IMR-90 (cell line): ENCODE data around the gene CSGALNACT2. TPM values are rescaled to one million over a fixed set of nuclear protein-coding genes. Genes with fewer than 3 reads are reported as not detected.

Experiments used
- ATAC-seq: fragments of 200-7000 bp; cut with Tn5 transposase; 2 replicates; pipeline ENCODE4 v1.9.1; 2020; ENCODE audit warnings: low read depth, mild to moderate bottlenecking, moderate library complexity
- BruUV-seq: library from RNA; stranded (reverse); fragments of 400-500 nt; replicated peaks from 2 replicates; lab custom pipeline; 2021; lab: Mats Ljungman, UMichigan
- CTCF ChIA-PET: fragments of 300-600 bp; formaldehyde crosslinking; extraction: SDS; loops from one replicate; lab custom pipeline; 2021; ENCODE audit warnings: antibody characterized with exemption; lab: Yijun Ruan, JAX
- POLR2A ChIA-PET: fragments of 300-600 bp; sonication (Branson Sonifier 250); formaldehyde crosslinking; loops from one replicate; lab custom pipeline; 2022; ENCODE audit warnings: antibody characterized with exemption; ENCODE audit not compliant: unreplicated experiment; lab: Charles Lee
- DNase-seq: peaks from one replicate; pipeline ENCODE4 v3.0.0; 2013
- H2AFZ ChIP-seq: replicated peaks from 2 replicates; pipeline ENCODE3; 2013; ENCODE audit warnings: low read length, mild to moderate bottlenecking; ENCODE audit not compliant: poor library complexity
- H2AK5ac ChIP-seq: 2 replicates; pipeline ENCODE4 v1.6.1; 2013; ENCODE audit warnings: low read depth, low read length, inconsistent platforms
- H2AK9ac ChIP-seq: replicated peaks from 2 replicates; pipeline ENCODE3; 2013; ENCODE audit warnings: mild to moderate bottlenecking, low read depth, low read length, moderate library complexity; ENCODE audit not compliant: poor library complexity
- H2BK120ac ChIP-seq: 2 replicates; pipeline ENCODE4 v1.6.1; 2013; ENCODE audit warnings: low read depth, low read length, inconsistent platforms
- H2BK15ac ChIP-seq: 3 replicates; pipeline ENCODE4 v1.6.1; 2013; ENCODE audit warnings: low read depth, low read length, inconsistent platforms
- H2BK20ac ChIP-seq: 2 replicates; pipeline ENCODE4 v1.6.1; 2013; ENCODE audit warnings: low read depth, mild to moderate bottlenecking, inconsistent platforms, low read length, moderate library complexity
- H2BK5ac ChIP-seq: 2 replicates; pipeline ENCODE4 v1.6.1; 2013; ENCODE audit warnings: mild to moderate bottlenecking, low read depth, low read length, inconsistent platforms; ENCODE audit not compliant: poor library complexity, severe bottlenecking
- H3K14ac ChIP-seq: replicated peaks from 2 replicates; pipeline ENCODE4 v1.6.1; 2013; ENCODE audit warnings: low read depth, low read length, inconsistent platforms
- H3K18ac ChIP-seq: 2 replicates; pipeline ENCODE4 v1.6.1; 2013; ENCODE audit warnings: low read depth, low read length, control low read depth
- H3K23ac ChIP-seq: 2 replicates; pipeline ENCODE4 v1.6.1; 2013; ENCODE audit warnings: low read depth, low read length, inconsistent platforms
- H3K27ac ChIP-seq: 2 replicates; pipeline ENCODE4 v1.5.1; 2013; ENCODE audit warnings: mild to moderate bottlenecking, control low read depth, low read length; ENCODE audit not compliant: insufficient read depth
- H3K27me3 ChIP-seq: 2 replicates; pipeline ENCODE4 v1.6.1; 2013; ENCODE audit warnings: low read length; ENCODE audit not compliant: control insufficient read depth, insufficient read depth
- H3K36me3 ChIP-seq: 2 replicates; pipeline ENCODE4 v1.6.1; 2013; ENCODE audit warnings: low read length, mixed read lengths; ENCODE audit not compliant: control insufficient read depth, insufficient read depth
- H3K4ac ChIP-seq: 2 replicates; pipeline ENCODE4 v1.6.1; 2013; ENCODE audit warnings: low read depth, low read length, inconsistent platforms
- H3K4me1 ChIP-seq: 2 replicates; pipeline ENCODE4 v1.6.1; 2013; ENCODE audit warnings: low read length, mixed read lengths; ENCODE audit not compliant: control insufficient read depth, insufficient read depth
- H3K4me2 ChIP-seq: 2 replicates; pipeline ENCODE4 v1.6.1; 2013; ENCODE audit warnings: low read depth, mild to moderate bottlenecking, control low read depth, low read length, moderate library complexity
- H3K4me3 ChIP-seq: 2 replicates; pipeline ENCODE4 v1.5.1; 2013; ENCODE audit warnings: low read depth, mild to moderate bottlenecking, control low read depth, low read length, moderate library complexity; ENCODE audit not compliant: insufficient read depth
- H3K56ac ChIP-seq: 2 replicates; pipeline ENCODE4 v1.6.1; 2013; ENCODE audit warnings: low read length, inconsistent platforms; ENCODE audit not compliant: insufficient read depth; ENCODE audit errors: extremely low read depth
- H3K79me1 ChIP-seq, 2 experiments: 2 replicates each; pipeline ENCODE4 v1.6.1; 2013; ENCODE audit warnings: low read length in 2 of 2, inconsistent platforms in 1 of 2, low read depth in 1 of 2
- H3K9ac ChIP-seq: 2 replicates; pipeline ENCODE4 v1.6.1; 2013; ENCODE audit warnings: low read depth, low read length, control low read depth
- H3K9me1 ChIP-seq: 2 replicates; pipeline ENCODE4 v1.6.1; 2013; ENCODE audit warnings: low read length, inconsistent platforms; ENCODE audit not compliant: insufficient read depth
- H3K9me3 ChIP-seq: 2 replicates; pipeline ENCODE4 v1.6.1; 2013; ENCODE audit warnings: low read length; ENCODE audit not compliant: control insufficient read depth, insufficient read depth
- H4K20me1 ChIP-seq: 2 replicates; pipeline ENCODE4 v1.6.1; 2013; ENCODE audit warnings: low read length, inconsistent platforms; ENCODE audit not compliant: insufficient read depth
- H4K5ac ChIP-seq: 2 replicates; pipeline ENCODE4 v1.6.1; 2013; ENCODE audit warnings: mild to moderate bottlenecking, low read depth, low read length, control low read depth
- H4K8ac ChIP-seq, 2 experiments: 2 replicates each; pipeline ENCODE4 v1.6.1; 2013; ENCODE audit warnings: low read depth in 2 of 2, low read length in 2 of 2, control low read depth in 1 of 2, inconsistent platforms in 1 of 2
- H4K91ac ChIP-seq: 2 replicates; pipeline ENCODE4 v1.6.1; 2013; ENCODE audit warnings: low read depth, low read length, inconsistent platforms; ENCODE audit not compliant: insufficient read depth
- BHLHE40 ChIP-seq: fragments of 150-350 bp; IDR thresholded peaks from 2 replicates; pipeline ENCODE4 v1.6.1; 2016; ENCODE audit warnings: mild to moderate bottlenecking, low read depth, low read length
- CEBPB ChIP-seq: IDR thresholded peaks from 2 replicates; pipeline ENCODE4 v1.6.1; 2012; ENCODE audit warnings: low read depth, low read length, improper control_type of control experiment
- CHD1 ChIP-seq: IDR thresholded peaks from 2 replicates; pipeline ENCODE4 v1.6.1; 2012; ENCODE audit warnings: low read depth, low read length, improper control_type of control experiment
- FOS ChIP-seq: fragments of 150-350 bp; IDR thresholded peaks from 2 replicates; pipeline ENCODE4 v1.6.1; 2016; ENCODE audit warnings: low read depth, low read length
- MAFK ChIP-seq: IDR thresholded peaks from 2 replicates; pipeline ENCODE4 v1.6.1; 2012; ENCODE audit warnings: low read depth, low read length, improper control_type of control experiment
- MAZ ChIP-seq: IDR thresholded peaks from 2 replicates; pipeline ENCODE4 v1.6.1; 2012; ENCODE audit warnings: low read depth, mild to moderate bottlenecking, low read length, improper control_type of control experiment, moderate library complexity, borderline replicate concordance
- MXI1 ChIP-seq: IDR thresholded peaks from 2 replicates; pipeline ENCODE4 v1.6.1; 2012; ENCODE audit warnings: low read depth, mild to moderate bottlenecking, low read length, moderate library complexity, borderline replicate concordance
- NFE2L2 ChIP-seq: fragments of 150-350 bp; IDR thresholded peaks from 2 replicates; pipeline ENCODE4 v1.6.1; 2016; ENCODE audit warnings: low read depth, mild to moderate bottlenecking, low read length
- POLR2A ChIP-seq: IDR thresholded peaks from 2 replicates; pipeline ENCODE4 v1.6.1; 2012; ENCODE audit warnings: mild to moderate bottlenecking, low read depth, low read length
- RCOR1 ChIP-seq: IDR thresholded peaks from 2 replicates; pipeline ENCODE4 v1.6.1; 2012; ENCODE audit warnings: mild to moderate bottlenecking, low read length, improper control_type of control experiment; ENCODE audit not compliant: insufficient replicate concordance
- RFX5 ChIP-seq: IDR thresholded peaks from 2 replicates; pipeline ENCODE4 v1.8.0; 2012; ENCODE audit warnings: low read depth, mild to moderate bottlenecking, low read length, moderate library complexity
- SMC3 ChIP-seq: fragments of 150-350 bp; IDR thresholded peaks from 2 replicates; pipeline ENCODE4 v1.6.1; 2016; ENCODE audit warnings: low read depth, mild to moderate bottlenecking, antibody characterized with exemption, low read length, moderate library complexity
- WGBS, 2 experiments: methylation state at CpG; one replicate each; pipeline versions ENCODE4 v1.1.5 to v1.1.7; 2013; ENCODE audit warnings: missing lambda C conversion rate in 2 of 2; ENCODE audit not compliant: insufficient read length in 1 of 2; ENCODE audit errors: extremely low coverage in 2 of 2; 5-methylcytosine and 5-hydroxymethylcytosine counted together
- dilution Hi-C: fragments of 300-500 bp; cut with HindIII; formaldehyde crosslinking; loops from one replicate; pipeline ENCODE4 v1.14.3; 2018; ENCODE audit warnings: low sequenced_read_pairs; ENCODE audit not compliant: unreplicated experiment
- in situ Hi-C: fragments of 300-500 bp; cut with MboI; formaldehyde crosslinking; loops from 3 replicates; pipeline ENCODE4 v1.14.3; 2019; ENCODE audit warnings: low sequenced_read_pairs, inconsistent platforms, mixed read lengths
- intact Hi-C: fragments of 100-400 bp; cut with micrococcal nuclease; formaldehyde crosslinking; loops from 2 replicates; pipeline ENCODE4 v1.10.0; 2022
- polyA plus RNA-seq, 3 experiments: library from polyadenylated mRNA; depleted of rRNA; stranded (reverse); fragments of >200 nt; gene quantifications; 2 replicates each; pipeline ENCODE4 v1.2.3, GENCODE V29; 2012; ENCODE audit warnings: low replicate concordance in 1 of 3
- total RNA-seq: library from RNA; depleted of rRNA; stranded (reverse); fragments of >200 nt; gene quantifications from 2 replicates; pipeline ENCODE4 v1.2.3, GENCODE V29; 2012
- TF ChIP-seq, protein P1 (sequence below): fragments of 150-350 bp; IDR thresholded peaks from 2 replicates; pipeline ENCODE4 v1.6.1; 2017; ENCODE audit warnings: mild to moderate bottlenecking, antibody characterized with exemption, low read length, low read depth
- TF ChIP-seq, protein P2 (sequence below): conservative IDR thresholded peaks from 2 replicates; pipeline ENCODE4 v1.5.1; 2012; ENCODE audit warnings: mild to moderate bottlenecking, low read depth, low read length, improper control_type of control experiment
- TF ChIP-seq, protein P3 (sequence below): fragments of 150-350 bp; IDR thresholded peaks from 2 replicates; pipeline ENCODE4 v1.6.1; 2016; ENCODE audit warnings: low read depth, mild to moderate bottlenecking, low read length, moderate library complexity, borderline replicate concordance

CSGALNACT2 gene
- total and polyA plus RNA-seq, 2 of the 4 experiments (the other 2 are of a cell fraction), result 6.5 to 13.1 TPM

- Histone ChIP-seq H2BK20ac (no peak overlapping the region), H4K8ac (no peak overlapping the region), H3K56ac (no peak overlapping the region), H3K9me1 (no peaks in the 10 kb centered on the region), H2AFZ (no peak overlapping the region), H3K4me2 (no peak overlapping the region), H4K91ac (no peak overlapping the region), H2BK120ac (no peak overlapping the region), H4K20me1 (no peaks in the 10 kb centered on the region; the same call in 1 of the 2 replicates), H3K4ac (no peak overlapping the region), H3K4me1 (no peaks in the 10 kb centered on the region), H3K27ac (no peak overlapping the region), H2AK9ac (no peak overlapping the region), H3K9ac (no peak overlapping the region), H3K79me1 (no peaks in the 10 kb centered on the region), H3K14ac (no peak overlapping the region), H4K5ac (no peak overlapping the region), H3K23ac (no peak overlapping the region), H3K27me3 (peaks cover 39% of the 10 kb centered on the region), H3K36me3 (no peaks in the 10 kb centered on the region), H3K18ac (no peak overlapping the region), H2BK5ac (no peak overlapping the region), H3K4me3 (no peak overlapping the region), H3K9me3 (no peaks in the 10 kb centered on the region), H2BK15ac (no peak overlapping the region), H2AK5ac (no peak overlapping the region)
- in situ Hi-C loops (loop anchor here (10.0 kb wide), 1 partner anchor 227 kb away; no protein-coding TSS in a partner anchor), intact Hi-C loops (no loop called here), dilution Hi-C loops (no loop called here)
- ChIA-PET POLR2A (no interaction called here), CTCF (no interaction called here)
- DNase-seq, result no peak
- BruUV-seq, result no TSS peak
- no peak for ATAC-seq
- WGBS, 2 experiments, result 64% methylated on average over 13 of the region's 19 CpGs; no CpG with 5 or more reads in 1 of the 2 experiments
- TF ChIP-seq RFX5 (no peak), MXI1 (no peak), CEBPB (no peak), MAZ (no peak), NFE2L2 (no peak), RCOR1 (no peak), POLR2A (no peak), CHD1 (no peak), MAFK (no peak), SMC3 (no peak), FOS (no peak), BHLHE40 (no peak)
- TF ChIP-seq, protein P1, sequence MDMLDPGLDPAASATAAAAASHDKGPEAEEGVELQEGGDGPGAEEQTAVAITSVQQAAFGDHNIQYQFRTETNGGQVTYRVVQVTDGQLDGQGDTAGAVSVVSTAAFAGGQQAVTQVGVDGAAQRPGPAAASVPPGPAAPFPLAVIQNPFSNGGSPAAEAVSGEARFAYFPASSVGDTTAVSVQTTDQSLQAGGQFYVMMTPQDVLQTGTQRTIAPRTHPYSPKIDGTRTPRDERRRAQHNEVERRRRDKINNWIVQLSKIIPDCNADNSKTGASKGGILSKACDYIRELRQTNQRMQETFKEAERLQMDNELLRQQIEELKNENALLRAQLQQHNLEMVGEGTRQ, result no peak
- TF ChIP-seq, protein P2, sequence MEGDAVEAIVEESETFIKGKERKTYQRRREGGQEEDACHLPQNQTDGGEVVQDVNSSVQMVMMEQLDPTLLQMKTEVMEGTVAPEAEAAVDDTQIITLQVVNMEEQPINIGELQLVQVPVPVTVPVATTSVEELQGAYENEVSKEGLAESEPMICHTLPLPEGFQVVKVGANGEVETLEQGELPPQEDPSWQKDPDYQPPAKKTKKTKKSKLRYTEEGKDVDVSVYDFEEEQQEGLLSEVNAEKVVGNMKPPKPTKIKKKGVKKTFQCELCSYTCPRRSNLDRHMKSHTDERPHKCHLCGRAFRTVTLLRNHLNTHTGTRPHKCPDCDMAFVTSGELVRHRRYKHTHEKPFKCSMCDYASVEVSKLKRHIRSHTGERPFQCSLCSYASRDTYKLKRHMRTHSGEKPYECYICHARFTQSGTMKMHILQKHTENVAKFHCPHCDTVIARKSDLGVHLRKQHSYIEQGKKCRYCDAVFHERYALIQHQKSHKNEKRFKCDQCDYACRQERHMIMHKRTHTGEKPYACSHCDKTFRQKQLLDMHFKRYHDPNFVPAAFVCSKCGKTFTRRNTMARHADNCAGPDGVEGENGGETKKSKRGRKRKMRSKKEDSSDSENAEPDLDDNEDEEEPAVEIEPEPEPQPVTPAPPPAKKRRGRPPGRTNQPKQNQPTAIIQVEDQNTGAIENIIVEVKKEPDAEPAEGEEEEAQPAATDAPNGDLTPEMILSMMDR, result no peak
- TF ChIP-seq, protein P3, sequence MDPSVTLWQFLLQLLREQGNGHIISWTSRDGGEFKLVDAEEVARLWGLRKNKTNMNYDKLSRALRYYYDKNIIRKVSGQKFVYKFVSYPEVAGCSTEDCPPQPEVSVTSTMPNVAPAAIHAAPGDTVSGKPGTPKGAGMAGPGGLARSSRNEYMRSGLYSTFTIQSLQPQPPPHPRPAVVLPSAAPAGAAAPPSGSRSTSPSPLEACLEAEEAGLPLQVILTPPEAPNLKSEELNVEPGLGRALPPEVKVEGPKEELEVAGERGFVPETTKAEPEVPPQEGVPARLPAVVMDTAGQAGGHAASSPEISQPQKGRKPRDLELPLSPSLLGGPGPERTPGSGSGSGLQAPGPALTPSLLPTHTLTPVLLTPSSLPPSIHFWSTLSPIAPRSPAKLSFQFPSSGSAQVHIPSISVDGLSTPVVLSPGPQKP, result no peak
Measured at GRCh38 chr10:43102063-43102828, 36.0 kb upstream of the CSGALNACT2 start.
